ENCODE results near the gene TOGARAM2.

TOGARAM2 gene

GRCh38 chr2:29072251-29072650 lies 91.2 kb downstream of the TOGARAM2 start:
- no peak for ATAC-seq
- TF ChIP-seq SNAI2 (CRISPR knock-in tag; IDR thresholded peaks at IDR 0.05) (no peak), OSR1 (CRISPR knock-in tag; IDR thresholded peaks at IDR 0.05) (no peak), TCF4 (CRISPR knock-in tag; IDR thresholded peaks at IDR 0.05; ENCODE audit: borderline replicate concordance) (no peak), ESRRG (CRISPR knock-in tag; IDR thresholded peaks at IDR 0.05) (no peak), PPARA (CRISPR knock-in tag; IDR thresholded peaks at IDR 0.05; ENCODE audit: borderline replicate concordance) (no peak), ZNF565 (CRISPR knock-in tag; conservative IDR thresholded peaks at IDR 0.05; ENCODE audit: low read depth) (no peak)

DNA sequence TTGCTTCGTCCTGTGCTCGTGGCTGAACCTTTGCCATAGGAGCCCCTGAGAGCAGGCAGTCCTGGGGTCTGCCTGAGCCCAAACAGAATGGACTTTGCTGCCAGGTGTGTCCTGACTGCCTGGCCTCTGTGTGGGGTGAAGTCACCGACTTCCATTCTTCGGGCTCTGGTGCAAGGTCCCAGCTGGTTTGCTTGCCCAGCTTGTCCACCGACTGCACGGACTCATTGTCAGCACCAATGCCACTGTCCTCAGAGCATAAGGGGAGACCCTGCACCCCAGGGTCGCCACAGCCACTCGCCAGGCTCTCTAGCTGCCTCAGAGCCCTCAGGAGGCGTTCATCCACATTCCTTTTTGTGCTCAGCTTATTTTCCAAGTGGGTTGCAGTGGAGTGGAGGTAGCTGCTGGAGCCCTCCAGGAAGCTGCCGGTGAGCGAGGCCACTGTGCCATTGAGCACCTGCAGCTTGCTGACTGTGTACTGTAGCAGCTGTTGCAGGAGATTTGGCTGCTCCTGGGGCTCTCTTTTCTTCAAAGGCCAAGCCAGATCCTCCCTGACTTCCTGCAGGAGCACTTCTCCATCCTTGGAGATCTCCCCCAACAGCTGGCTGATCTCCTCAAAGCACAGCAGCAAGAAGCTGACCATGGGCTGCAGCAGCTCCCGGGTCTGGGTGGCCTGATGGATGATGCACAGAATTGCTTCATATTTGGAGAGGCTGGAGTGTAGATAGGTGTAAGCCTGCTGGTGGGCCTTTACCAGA lies 92.0 kb downstream of the TOGARAM2 start:
- TF ChIP-seq ARNTL (CRISPR knock-in tag; IDR thresholded peaks at IDR 0.05; ENCODE audit: borderline replicate concordance, low read depth): no peak
- no peak for ATAC-seq

GRCh38 chr2:29073933-29074332 lies 92.8 kb downstream of the TOGARAM2 start:
- no peak for TF ChIP-seq ESRRG (CRISPR knock-in tag; IDR thresholded peaks at IDR 0.05)
- TF ChIP-seq ISL1 (CRISPR knock-in tag; IDR thresholded peaks at IDR 0.05): no peak
- TF ChIP-seq POU6F1 (CRISPR knock-in tag; IDR thresholded peaks at IDR 0.05; ENCODE audit: borderline replicate concordance, low read depth): no peak
- no peak for TF ChIP-seq PATZ1 (CRISPR knock-in tag; IDR thresholded peaks at IDR 0.05; ENCODE audit: borderline replicate concordance)
- ATAC-seq: no peak

- TF ChIP-seq ZFP30 (CRISPR knock-in tag; IDR thresholded peaks at IDR 0.05) (no peak), PATZ1 (CRISPR knock-in tag; IDR thresholded peaks at IDR 0.05; ENCODE audit: borderline replicate concordance) (no peak), ZC3H10 (CRISPR knock-in tag; IDR thresholded peaks at IDR 0.05) (no peak), PPARA (CRISPR knock-in tag; IDR thresholded peaks at IDR 0.05; ENCODE audit: borderline replicate concordance) (no peak), ZNF70 (CRISPR knock-in tag; IDR thresholded peaks at IDR 0.05) (no peak), OSR1 (CRISPR knock-in tag; IDR thresholded peaks at IDR 0.05) (no peak)
- no peak for ATAC-seq
Measured at GRCh38 chr2:29074411-29074810, 93.3 kb downstream of the TOGARAM2 start, which contains the start of gene PCARE. TSS of gene PCARE (minus strand) at chr2:29074523. CDS start at chr2:29074261, 262 bp downstream.

GRCh38 chr2:29075894-29076705 lies 95.0 kb downstream of the TOGARAM2 start:
- ATAC-seq: peak; percentile 57; the same call in 1 of the 3 replicates

GRCh38 chr2:29079887-29080286 lies 98.8 kb downstream of the TOGARAM2 start:
- no peak for ATAC-seq
- no peak for TF ChIP-seq ZNF70 (CRISPR knock-in tag; IDR thresholded peaks at IDR 0.05)

More at GRCh38 chr2:29075894-29076705, 95.0 kb downstream of the TOGARAM2 start:
- no peak for TF ChIP-seq ZNF8 (CRISPR knock-in tag; IDR thresholded peaks at IDR 0.05)
